HCT116 (cell line): ENCODE results near the gene CCDC183. TPM values are rescaled to one million over a fixed set of nuclear protein-coding genes. Genes with fewer than 3 reads are reported as not detected.

ENCODE experiments used
- ATAC-seq: fragments of 200-7000 bp; cut with Tn5 transposase; 2 replicates; pipeline ENCODE4 v1.9.1; 2020; ENCODE audit warnings: mild to moderate bottlenecking, moderate library complexity
- Bru-seq: library from RNA; stranded (reverse); fragments of 400-500 nt; gene quantifications from one replicate; lab custom pipeline; 2021; lab: Mats Ljungman, UMichigan
- BruChase-seq, 2 experiments: library from RNA; stranded (reverse); fragments of 400-500 nt; gene quantifications; one replicate each; lab custom pipeline; 2021; lab: Mats Ljungman, UMichigan
- BruUV-seq: library from RNA; stranded (reverse); fragments of 400-500 nt; replicated peaks from 2 replicates; lab custom pipeline; 2021; lab: Mats Ljungman, UMichigan
- CTCF ChIA-PET: fragments of 300-600 bp; sonication (Branson Sonifier 250); formaldehyde crosslinking; loops from one replicate; lab custom pipeline; 2021; ENCODE audit warnings: antibody characterized with exemption; lab: Charles Lee
- POLR2A ChIA-PET: fragments of 300-600, 350-600 bp; sonication (Branson Sonifier 250); formaldehyde crosslinking; loops from one replicate; lab custom pipeline; 2021; ENCODE audit warnings: antibody characterized with exemption; lab: Charles Lee
- RAD21 ChIA-PET, 2 experiments: fragments of 300-600 bp; sonication (Branson Sonifier 250); formaldehyde crosslinking; loops; one replicate each; lab custom pipeline; 2023; ENCODE audit warnings: low total read pairs in 2 of 2; ENCODE audit not compliant: uncharacterized antibody in 2 of 2, unreplicated experiment in 2 of 2, low non-redundant PET in 1 of 2; lab: Charles Lee
- DNase-seq: peaks from one replicate; pipeline ENCODE4 v3.0.0-alpha.2; 2010; ENCODE audit warnings: low read depth, low spot score
- H2AFZ ChIP-seq: fragments of 200-600 bp; shearing (Covaris generic), sonication (generic); 2 replicates; pipeline ENCODE4 v1.6.1; 2017; ENCODE audit warnings: low read depth, mixed run types, mixed read lengths, antibody characterized with exemption, low read length; ENCODE audit not compliant: poor library complexity, severe bottlenecking
- H3K27ac ChIP-seq: 2 replicates; pipeline ENCODE4 v1.5.1; 2012; ENCODE audit warnings: low read depth, low read length
- H3K27me3 ChIP-seq: fragments of 200-600 bp; sonication (generic); 2 replicates; pipeline ENCODE4 v1.6.1; 2016; ENCODE audit warnings: mixed run types, low read length, mixed read lengths; ENCODE audit not compliant: insufficient read depth
- H3K36me3 ChIP-seq, 2 experiments: fragments of 200-500 bp in 1 of 2; fragments of 200-600 bp in 1 of 2; sonication (Bioruptor generic) in 1 of 2; sonication (generic) in 1 of 2; 2 replicates each; pipeline versions ENCODE4 v1.5.1 to v1.6.1; 2014 to 2016; ENCODE audit warnings: low read length in 2 of 2, inconsistent platforms in 1 of 2, mixed read lengths in 1 of 2, mixed run types in 1 of 2; ENCODE audit not compliant: insufficient read depth in 2 of 2, control insufficient read depth in 1 of 2
- H3K4me1 ChIP-seq, 2 experiments: fragments of 200-600 bp in 1 of 2; sonication (generic) in 1 of 2; 2 replicates each; pipeline versions ENCODE4 v1.5.1 to v1.6.1; 2012 to 2017; ENCODE audit warnings: low read length in 2 of 2, inconsistent platforms in 1 of 2, mild to moderate bottlenecking in 1 of 2, mixed read lengths in 1 of 2, mixed run types in 1 of 2, moderate library complexity in 1 of 2; ENCODE audit not compliant: insufficient read depth in 2 of 2, control insufficient read depth in 1 of 2
- H3K4me2 ChIP-seq: fragments of 200-600 bp; sonication (generic); 2 replicates; pipeline ENCODE4 v1.6.1; 2017; ENCODE audit warnings: mixed run types, low read length, mixed read lengths
- H3K4me3 ChIP-seq, 2 experiments: fragments of 200-600 bp in 1 of 2; sonication (generic) in 1 of 2; replicated peaks in 1 of 2; 2 replicates each; pipeline ENCODE4 v1.5.1; 2011 to 2016; ENCODE audit warnings: low read length in 2 of 2, control low read depth in 1 of 2, low read depth in 1 of 2, mild to moderate bottlenecking in 1 of 2, mixed read lengths in 1 of 2, mixed run types in 1 of 2
- H3K79me2 ChIP-seq: fragments of 200-600 bp; sonication (generic); 2 replicates; pipeline ENCODE4 v1.6.1; 2017; ENCODE audit warnings: mild to moderate bottlenecking, mixed run types, low read length, moderate library complexity, mixed read lengths; ENCODE audit not compliant: insufficient read depth
- H3K9ac ChIP-seq: fragments of 200-600 bp; sonication (generic); 2 replicates; pipeline ENCODE4 v1.6.1; 2016; ENCODE audit warnings: low read length, mixed read lengths
- H3K9me2 ChIP-seq: fragments of 200-600 bp; sonication (generic), shearing (Covaris generic); 2 replicates; pipeline ENCODE4 v1.6.1; 2017; ENCODE audit warnings: mixed run types, mild to moderate bottlenecking, moderate library complexity; ENCODE audit not compliant: insufficient read depth
- H3K9me3 ChIP-seq, 2 experiments: fragments of 200-500 bp in 1 of 2; fragments of 200-600 bp in 1 of 2; sonication (Bioruptor generic) in 1 of 2; sonication (generic) in 1 of 2; 2 replicates each; pipeline ENCODE4 v1.6.1; 2014 to 2017; ENCODE audit warnings: low read length in 2 of 2, mixed read lengths in 2 of 2, inconsistent platforms in 1 of 2, low read depth in 1 of 2, mild to moderate bottlenecking in 1 of 2, mixed run types in 1 of 2, moderate library complexity in 1 of 2; ENCODE audit not compliant: control insufficient read depth in 1 of 2, insufficient read depth in 1 of 2
- H4K20me1 ChIP-seq: fragments of 200-600 bp; sonication (generic), shearing (Covaris generic); 2 replicates; pipeline ENCODE4 v1.6.1; 2017; ENCODE audit warnings: mixed run types, mild to moderate bottlenecking, moderate library complexity; ENCODE audit not compliant: insufficient read depth
- CBX3 ChIP-seq: IDR thresholded peaks from 2 replicates; pipeline ENCODE4 v1.6.1; 2012; ENCODE audit warnings: low read depth
- CEBPB ChIP-seq: IDR thresholded peaks from 2 replicates; pipeline ENCODE4 v1.6.1; 2012; ENCODE audit warnings: low read depth
- EGR1 ChIP-seq: IDR thresholded peaks from 2 replicates; pipeline ENCODE4 v1.6.1; 2012; ENCODE audit warnings: low read depth
- ELF1 ChIP-seq: IDR thresholded peaks from 2 replicates; pipeline ENCODE4 v1.6.1; 2012; ENCODE audit warnings: low read depth, borderline replicate concordance
- EZH2 ChIP-seq: fragments of 200-600 bp; sonication (generic); IDR thresholded peaks from 2 replicates; pipeline ENCODE4 v1.6.1; 2017; ENCODE audit warnings: antibody characterized with exemption, mixed run types
- EZH2phosphoT487 ChIP-seq: fragments of 200-600 bp; IDR thresholded peaks from 2 replicates; pipeline ENCODE4 v1.6.1; 2018; ENCODE audit warnings: antibody characterized with exemption, borderline replicate concordance
- FOSL1 ChIP-seq: IDR thresholded peaks from 2 replicates; pipeline ENCODE4 v1.6.1; 2012; ENCODE audit warnings: low read depth
- POLR2A ChIP-seq: IDR thresholded peaks from 2 replicates; pipeline ENCODE4 v1.7.0; 2011; ENCODE audit warnings: borderline replicate concordance; ENCODE audit not compliant: insufficient read depth, insufficient read length; ENCODE audit errors: extremely low read depth
- POLR2AphosphoS5 ChIP-seq: IDR thresholded peaks from 2 replicates; pipeline ENCODE4 v1.6.1; 2011; ENCODE audit warnings: mild to moderate bottlenecking, low read depth, low read length, moderate library complexity
- SIN3A ChIP-seq: IDR thresholded peaks from 2 replicates; pipeline ENCODE4 v1.6.1; 2012; ENCODE audit warnings: low read depth
- SRF ChIP-seq: IDR thresholded peaks from 2 replicates; pipeline ENCODE4 v1.6.1; 2012; ENCODE audit warnings: low read depth
- TCF7L2 ChIP-seq: IDR thresholded peaks from 2 replicates; pipeline ENCODE4 v1.7.0; 2011; ENCODE audit warnings: borderline replicate concordance, inconsistent platforms; ENCODE audit not compliant: insufficient read depth, insufficient read length; ENCODE audit errors: extremely low read depth
- YY1 ChIP-seq: IDR thresholded peaks from 2 replicates; pipeline ENCODE4 v1.6.1; 2011; ENCODE audit warnings: low read length, low read depth, moderate library complexity, mild to moderate bottlenecking; ENCODE audit not compliant: insufficient replicate concordance; ENCODE audit errors: extremely low read depth
- ZBTB33 ChIP-seq: IDR thresholded peaks from 2 replicates; pipeline ENCODE4 v1.6.1; 2011; ENCODE audit warnings: mild to moderate bottlenecking, low read length, moderate library complexity; ENCODE audit not compliant: insufficient replicate concordance; ENCODE audit errors: extremely low read depth
- ZFX ChIP-seq: fragments of 450-650 bp; IDR thresholded peaks from 2 replicates; pipeline ENCODE4 v1.6.1; 2017
- ZNF274 ChIP-seq: fragments of 200-500 bp; sonication (Bioruptor generic); IDR thresholded peaks from 2 replicates; pipeline ENCODE4 v1.6.1; 2014; ENCODE audit warnings: mild to moderate bottlenecking, low read depth, low read length, inconsistent platforms
- intact Hi-C: fragments of 100-400 bp; cut with micrococcal nuclease; formaldehyde crosslinking; loops from 2 replicates; pipeline ENCODE4 v1.10.0; 2022
- long read RNA-seq: library from polyadenylated mRNA; unstranded; transcript quantifications from one replicate; pipeline ENCODE4 v2.0.0, GENCODE V29; 2021; ENCODE audit not compliant: unreplicated experiment
- polyA plus RNA-seq: library from polyadenylated mRNA; unstranded; fragments of >200 nt; gene quantifications from 2 replicates; pipeline ENCODE4 v1.2.1, GENCODE V29; 2012; ENCODE audit warnings: missing spikeins
- total RNA-seq: library from RNA; stranded (reverse); gene quantifications from one replicate; pipeline ENCODE4 v1.2.1, GENCODE V29; 2021; ENCODE audit not compliant: unreplicated experiment
- TF ChIP-seq, protein P1 (sequence below): IDR thresholded peaks from 2 replicates; pipeline ENCODE4 v1.6.1; 2012
- TF ChIP-seq, protein P2 (sequence below), 3 experiments: fragments of 200-600 bp in 1 of 3; sonication (generic) in 1 of 3; IDR thresholded peaks in 2 of 3; conservative IDR thresholded peaks in 1 of 3; 2 replicates each; pipeline ENCODE4 v1.5.1; 2012 to 2017; ENCODE audit warnings: low read depth in 2 of 3, low read length in 2 of 3, antibody characterized with exemption in 1 of 3, borderline replicate concordance in 1 of 3, control low read depth in 1 of 3, mild to moderate bottlenecking in 1 of 3, mixed read lengths in 1 of 3, mixed run types in 1 of 3, moderate library complexity in 1 of 3; ENCODE audit not compliant: insufficient read depth in 1 of 3
- TF ChIP-seq, protein P3 (sequence below): IDR thresholded peaks from 2 replicates; pipeline ENCODE4 v1.6.1; 2012; ENCODE audit warnings: low read depth

Gene CCDC183
- 2.8 TPM for total RNA-seq
- polyA plus RNA-seq = 1.0 and 1.6 TPM in 2 replicates
- percentile 51 among the genes with signal in this experiment for Bru-seq, nascent RNA
- percentile 71 among the genes with signal in this experiment for BruChase-seq, experiment 1, labeled RNA remaining after a 6-hour chase
- percentile 62 among the genes with signal in this experiment for BruChase-seq, experiment 2, labeled RNA remaining after a 2-hour chase
- long read RNA-seq, partial matches to known transcripts = 8 of 13 reads
- long read RNA-seq, other reads (novel, unspliced or antisense) = 5 of 13 reads

GRCh38 chr9:136796238-136796774, at the start of gene CCDC183:
Gene CCDC183, plus strand, starts transcription at chr9:136796338. Its CDS starts 60 bp downstream, at chr9:136796398.
- Histone ChIP-seq H3K4me3 (no peak within 1 kb of the TSS), H3K9me3 (no peaks in the 10 kb centered on the region), H3K36me3 (no peaks in the 10 kb centered on the region; a peak in 1 of 4 replicates), H4K20me1 (no peaks in the 10 kb centered on the region), H3K4me1 (peaks cover 17 to 43% of the 10 kb centered on the region in 2 experiments), H2AFZ (no peak within 1 kb of the TSS), H3K79me2 (peaks cover 12% of the 10 kb centered on the region; the same call in 1 of the 2 replicates), H3K27me3 (no peaks in the 10 kb centered on the region), H3K9me2 (no peaks in the 10 kb centered on the region), H3K4me2 (no peak within 1 kb of the TSS), H3K27ac (no peak within 1 kb of the TSS), H3K9ac (no peak within 1 kb of the TSS)
- DNase-seq (no peak), ATAC-seq (no peak)
- ChIA-PET CTCF (no interaction called here), RAD21 (no interaction called here), POLR2A (no interaction called here)
- TF ChIP-seq ZBTB33 (no peak), ZFX (no peak), POLR2A (no peak), CEBPB (no peak), ZNF274 (no peak), EZH2phosphoT487 (no peak), POLR2AphosphoS5 (no peak), SIN3A (no peak), TCF7L2 (no peak), FOSL1 (no peak), ELF1 (no peak), SRF (no peak), EGR1 (no peak), EZH2 (no peak), YY1 (no peak), CBX3 (no peak)
- TF ChIP-seq, protein P1, sequence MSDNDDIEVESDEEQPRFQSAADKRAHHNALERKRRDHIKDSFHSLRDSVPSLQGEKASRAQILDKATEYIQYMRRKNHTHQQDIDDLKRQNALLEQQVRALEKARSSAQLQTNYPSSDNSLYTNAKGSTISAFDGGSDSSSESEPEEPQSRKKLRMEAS = no peak
- TF ChIP-seq, protein P2, sequence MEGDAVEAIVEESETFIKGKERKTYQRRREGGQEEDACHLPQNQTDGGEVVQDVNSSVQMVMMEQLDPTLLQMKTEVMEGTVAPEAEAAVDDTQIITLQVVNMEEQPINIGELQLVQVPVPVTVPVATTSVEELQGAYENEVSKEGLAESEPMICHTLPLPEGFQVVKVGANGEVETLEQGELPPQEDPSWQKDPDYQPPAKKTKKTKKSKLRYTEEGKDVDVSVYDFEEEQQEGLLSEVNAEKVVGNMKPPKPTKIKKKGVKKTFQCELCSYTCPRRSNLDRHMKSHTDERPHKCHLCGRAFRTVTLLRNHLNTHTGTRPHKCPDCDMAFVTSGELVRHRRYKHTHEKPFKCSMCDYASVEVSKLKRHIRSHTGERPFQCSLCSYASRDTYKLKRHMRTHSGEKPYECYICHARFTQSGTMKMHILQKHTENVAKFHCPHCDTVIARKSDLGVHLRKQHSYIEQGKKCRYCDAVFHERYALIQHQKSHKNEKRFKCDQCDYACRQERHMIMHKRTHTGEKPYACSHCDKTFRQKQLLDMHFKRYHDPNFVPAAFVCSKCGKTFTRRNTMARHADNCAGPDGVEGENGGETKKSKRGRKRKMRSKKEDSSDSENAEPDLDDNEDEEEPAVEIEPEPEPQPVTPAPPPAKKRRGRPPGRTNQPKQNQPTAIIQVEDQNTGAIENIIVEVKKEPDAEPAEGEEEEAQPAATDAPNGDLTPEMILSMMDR (IDR thresholded peaks at IDR 0.05 in 2 of 3, conservative IDR thresholded peaks at IDR 0.05 in 1 of 3; ENCODE audit: borderline replicate concordance in 1 of 3, insufficient read depth in 1 of 3, low read depth in 2 of 3, low read length in 2 of 3) = no peak
- TF ChIP-seq, protein P3, sequence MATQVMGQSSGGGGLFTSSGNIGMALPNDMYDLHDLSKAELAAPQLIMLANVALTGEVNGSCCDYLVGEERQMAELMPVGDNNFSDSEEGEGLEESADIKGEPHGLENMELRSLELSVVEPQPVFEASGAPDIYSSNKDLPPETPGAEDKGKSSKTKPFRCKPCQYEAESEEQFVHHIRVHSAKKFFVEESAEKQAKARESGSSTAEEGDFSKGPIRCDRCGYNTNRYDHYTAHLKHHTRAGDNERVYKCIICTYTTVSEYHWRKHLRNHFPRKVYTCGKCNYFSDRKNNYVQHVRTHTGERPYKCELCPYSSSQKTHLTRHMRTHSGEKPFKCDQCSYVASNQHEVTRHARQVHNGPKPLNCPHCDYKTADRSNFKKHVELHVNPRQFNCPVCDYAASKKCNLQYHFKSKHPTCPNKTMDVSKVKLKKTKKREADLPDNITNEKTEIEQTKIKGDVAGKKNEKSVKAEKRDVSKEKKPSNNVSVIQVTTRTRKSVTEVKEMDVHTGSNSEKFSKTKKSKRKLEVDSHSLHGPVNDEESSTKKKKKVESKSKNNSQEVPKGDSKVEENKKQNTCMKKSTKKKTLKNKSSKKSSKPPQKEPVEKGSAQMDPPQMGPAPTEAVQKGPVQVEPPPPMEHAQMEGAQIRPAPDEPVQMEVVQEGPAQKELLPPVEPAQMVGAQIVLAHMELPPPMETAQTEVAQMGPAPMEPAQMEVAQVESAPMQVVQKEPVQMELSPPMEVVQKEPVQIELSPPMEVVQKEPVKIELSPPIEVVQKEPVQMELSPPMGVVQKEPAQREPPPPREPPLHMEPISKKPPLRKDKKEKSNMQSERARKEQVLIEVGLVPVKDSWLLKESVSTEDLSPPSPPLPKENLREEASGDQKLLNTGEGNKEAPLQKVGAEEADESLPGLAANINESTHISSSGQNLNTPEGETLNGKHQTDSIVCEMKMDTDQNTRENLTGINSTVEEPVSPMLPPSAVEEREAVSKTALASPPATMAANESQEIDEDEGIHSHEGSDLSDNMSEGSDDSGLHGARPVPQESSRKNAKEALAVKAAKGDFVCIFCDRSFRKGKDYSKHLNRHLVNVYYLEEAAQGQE = no peak
- BruUV-seq = no TSS peak
- intact Hi-C loops = no loop called here
